Subcutaneous adipose tissue (tissue), 4 donors: ENCODE measurements around the gene CEP192. TPM values are rescaled to one million over a fixed set of nuclear protein-coding genes. Genes with fewer than 3 reads are reported as not detected.

Source experiments
- CTCF ChIP-seq: fragments of 450-650 bp; IDR thresholded peaks from one replicate; pipeline ENCODE4 v1.5.1; 2016; ENCODE audit warnings: low read depth, mild to moderate bottlenecking, control low read depth, antibody characterized with exemption, moderate library complexity
- total RNA-seq, 4 donors: library from RNA; depleted of rRNA; stranded (reverse); fragments of >200 nt; gene quantifications; one replicate each; pipeline ENCODE4 v1.1.0, GENCODE V29; 2016

The CEP192 gene
- total RNA-seq, 4 donors from 2014 or later = 20.5 to 25.1 (median 22.4) TPM

- TF ChIP-seq CTCF = no peak
Measured at GRCh38 chr18:13036622-13037320, 45.6 kb downstream of the CEP192 start.

- no peak for TF ChIP-seq CTCF
Measured at GRCh38 chr18:13039806-13040205, 48.6 kb downstream of the CEP192 start.

GRCh38 chr18:13043066-13043465 is 51.9 kb downstream of the CEP192 start:
- TF ChIP-seq CTCF = no peak

- no peak for TF ChIP-seq CTCF
Measured at GRCh38 chr18:13048061-13048595, 57.0 kb downstream of the CEP192 start.

GRCh38 chr18:13051159-13051558 is 60.0 kb downstream of the CEP192 start:
- TF ChIP-seq CTCF = no peak

- TF ChIP-seq CTCF = no peak
Measured at GRCh38 chr18:13051950-13052349, 60.8 kb downstream of the CEP192 start.

- no peak for TF ChIP-seq CTCF
Measured at GRCh38 chr18:13054336-13054735, 63.2 kb downstream of the CEP192 start.
